HG03095 (cell line): ENCODE data around the gene LINC01488.

Experiments
- ATAC-seq: cut with Tn5 transposase; IDR thresholded peaks from one replicate; pipeline ENCODE4 v1.9.1; 2021; ENCODE audit warnings: moderate library complexity; ENCODE audit not compliant: unreplicated experiment

Gene LINC01488

GRCh38 chr11:69489746-69490365 lies 8.4 kb downstream of the LINC01488 start:
- ATAC-seq, result no peak

- no peak for ATAC-seq
Measured at GRCh38 chr11:69490516-69490915, 9.1 kb downstream of the LINC01488 start.

GRCh38 chr11:69491071-69492031 lies 9.9 kb downstream of the LINC01488 start:
- no peak for ATAC-seq

GRCh38 chr11:69492201-69492991 lies 10.9 kb downstream of the LINC01488 start:
- no peak for ATAC-seq

GRCh38 chr11:69493931-69494821 lies 12.7 kb downstream of the LINC01488 start:
- ATAC-seq, result no peak

- ATAC-seq, result no peak
Measured at GRCh38 chr11:69494851-69495250, 13.4 kb downstream of the LINC01488 start.

GRCh38 chr11:69495441-69496201 lies 14.2 kb downstream of the LINC01488 start:
- ATAC-seq, result no peak

GRCh38 chr11:69496202-69496557 lies 14.7 kb downstream of the LINC01488 start:
- no peak for ATAC-seq

GRCh38 chr11:69496631-69497220 lies 15.3 kb downstream of the LINC01488 start:
- no peak for ATAC-seq

- ATAC-seq, result no peak
Measured at GRCh38 chr11:69497221-69497787, 15.8 kb downstream of the LINC01488 start.

GRCh38 chr11:69498614-69499175 lies 17.2 kb downstream of the LINC01488 start:
- ATAC-seq, result no peak

- ATAC-seq, result no peak
Measured at GRCh38 chr11:69499186-69499917, 17.9 kb downstream of the LINC01488 start.

GRCh38 chr11:69499918-69500284 lies 18.4 kb downstream of the LINC01488 start:
- ATAC-seq, result no peak

GRCh38 chr11:69500285-69501120 lies 19.0 kb downstream of the LINC01488 start:
- ATAC-seq, result no peak

- no peak for ATAC-seq
Measured at GRCh38 chr11:69501121-69501489, 19.6 kb downstream of the LINC01488 start.

- no peak for ATAC-seq
Measured at GRCh38 chr11:69501891-69502860, 20.7 kb downstream of the LINC01488 start.
